Kidney (tissue), 14 donors: Measurements from ENCODE around the gene MARCKSL1. TPM values are rescaled to one million over a fixed set of nuclear protein-coding genes. Genes with fewer than 3 reads are reported as not detected.

ENCODE experiments used
- DNase-seq, 5 donors: peaks; one replicate each; pipeline ENCODE4 v3.0.0-alpha.2; 2013 to 2020
- FAIRE-seq: peaks from 2 replicates; lab custom pipeline; 2012; peaks lifted over from hg19 to GRCh38; lab: Jason Lieb, UNC
- H3K27ac ChIP-seq, 2 donors: one replicate each; pipeline ENCODE4 v1.7.0; 2013; ENCODE audit warnings: low read depth in 2 of 2, low read length in 2 of 2, inconsistent platforms in 1 of 2
- H3K27me3 ChIP-seq: one replicate; pipeline ENCODE4 v1.7.1; 2013; ENCODE audit warnings: low read length, inconsistent platforms; ENCODE audit not compliant: control insufficient read depth, insufficient read depth
- H3K36me3 ChIP-seq, 3 donors: one replicate each; pipeline versions ENCODE4 v1.7.0 to v1.7.1; 2013; ENCODE audit warnings: low read length in 3 of 3, control low read depth in 1 of 3, inconsistent platforms in 1 of 3; ENCODE audit not compliant: insufficient read depth in 3 of 3, control insufficient read depth in 2 of 3
- H3K4me1 ChIP-seq, 3 donors: one replicate each; pipeline versions ENCODE4 v1.7.0 to v1.7.1; 2013; ENCODE audit warnings: low read length in 3 of 3, inconsistent platforms in 1 of 3, low read depth in 1 of 3; ENCODE audit not compliant: control insufficient read depth in 2 of 3, insufficient read depth in 2 of 3
- H3K4me3 ChIP-seq, 3 donors: one replicate each; pipeline versions ENCODE4 v1.7.0 to v1.8.1; 2013; ENCODE audit warnings: low read length in 3 of 3, control low read depth in 1 of 3, inconsistent platforms in 1 of 3
- H3K9ac ChIP-seq, 3 donors: one replicate each; pipeline versions ENCODE4 v1.7.0 to v1.7.1; 2013; ENCODE audit warnings: low read length in 3 of 3, control low read depth in 1 of 3, inconsistent platforms in 1 of 3
- H3K9me3 ChIP-seq, 3 donors: one replicate each; pipeline versions ENCODE4 v1.7.0 to v1.7.1; 2013; ENCODE audit warnings: low read length in 3 of 3, control low read depth in 1 of 3, inconsistent platforms in 1 of 3; ENCODE audit not compliant: control insufficient read depth in 2 of 3, insufficient read depth in 1 of 3
- intact Hi-C: fragments of 100-400 bp; cut with DNase I; formaldehyde crosslinking; loops from one replicate; pipeline ENCODE4 v1.11.1; 2022
- polyA plus RNA-seq: library from polyadenylated mRNA; stranded (reverse); fragments of 350-450 nt; fragmentation: Illumina TruSeq; extraction: RNeasy Lipid Tissue Mini Kit (QIAGEN cat#74804); gene quantifications from one replicate; pipeline ENCODE4 v1.2.3, GENCODE V29; 2014; ENCODE audit warnings: low read depth, low replicate concordance; ENCODE audit not compliant: insufficient read depth
- total RNA-seq: library from RNA; stranded (reverse); fragmentation: NEBNext Ultra II Directional; extraction: Animal tissue kit (Norgen Biotek cat#: 25700); gene quantifications from one replicate; pipeline ENCODE4 v1.2.1, GENCODE V29; 2021
- TF ChIP-seq, protein P1 (sequence below): IDR thresholded peaks from 3 replicates; pipeline ENCODE4 v1.5.1; 2012; ENCODE audit warnings: mild to moderate bottlenecking, moderate library complexity, borderline replicate concordance; ENCODE audit not compliant: insufficient read depth; ENCODE audit errors: extremely low read depth
- donor health status: control.
- donor health status: control.
- donor health status: control.
- donor health status: control.
- donor health status: control.
- donor health status: DM: yes; HTN: yes; CAD: no.
- donor health status: Normal renal cell carcinoma (clear cell type).

The MARCKSL1 gene
- total and polyA plus RNA-seq, 2 donors from 2014 or later = 29.8 to 58.6 TPM

DNA sequence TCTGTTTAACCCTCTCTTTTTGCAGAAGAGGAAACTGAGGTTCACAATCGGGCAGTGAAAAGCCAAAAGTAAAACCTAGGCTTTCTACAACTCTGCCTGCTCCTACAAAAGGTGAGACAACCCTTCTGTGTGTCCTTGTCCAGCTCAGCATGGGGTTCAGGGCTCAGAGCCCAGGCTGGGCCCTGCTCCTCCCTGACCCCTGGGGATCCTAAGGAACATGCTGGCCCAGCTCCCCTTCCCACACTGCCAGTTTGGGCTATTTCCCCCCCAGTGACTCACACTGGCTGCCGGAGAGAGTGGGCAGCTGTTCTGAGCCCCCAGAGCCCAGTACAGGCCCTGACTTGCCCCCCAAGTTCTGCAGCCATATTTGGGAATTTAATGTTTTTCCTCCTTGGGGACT lies 17.4 kb upstream of the MARCKSL1 start:
- FAIRE-seq (no peak), DNase-seq (no peak)
- Histone ChIP-seq H3K27me3 (no peaks in the 10 kb centered on the region), H3K36me3 (no peaks in the 10 kb centered on the region), H3K4me3 (peak overlapping the region in 1 of 3 donors; percentile 67), H3K4me1 (peaks cover 8 to 24% (median 11%) of the 10 kb centered on the region in 3 donors), H3K9me3 (no peaks in the 10 kb centered on the region), H3K27ac (no peak overlapping the region), H3K9ac (peak overlapping the region in 1 of 3 donors; percentile 19)
- intact Hi-C loops = no loop called here
- TF ChIP-seq, protein P1, sequence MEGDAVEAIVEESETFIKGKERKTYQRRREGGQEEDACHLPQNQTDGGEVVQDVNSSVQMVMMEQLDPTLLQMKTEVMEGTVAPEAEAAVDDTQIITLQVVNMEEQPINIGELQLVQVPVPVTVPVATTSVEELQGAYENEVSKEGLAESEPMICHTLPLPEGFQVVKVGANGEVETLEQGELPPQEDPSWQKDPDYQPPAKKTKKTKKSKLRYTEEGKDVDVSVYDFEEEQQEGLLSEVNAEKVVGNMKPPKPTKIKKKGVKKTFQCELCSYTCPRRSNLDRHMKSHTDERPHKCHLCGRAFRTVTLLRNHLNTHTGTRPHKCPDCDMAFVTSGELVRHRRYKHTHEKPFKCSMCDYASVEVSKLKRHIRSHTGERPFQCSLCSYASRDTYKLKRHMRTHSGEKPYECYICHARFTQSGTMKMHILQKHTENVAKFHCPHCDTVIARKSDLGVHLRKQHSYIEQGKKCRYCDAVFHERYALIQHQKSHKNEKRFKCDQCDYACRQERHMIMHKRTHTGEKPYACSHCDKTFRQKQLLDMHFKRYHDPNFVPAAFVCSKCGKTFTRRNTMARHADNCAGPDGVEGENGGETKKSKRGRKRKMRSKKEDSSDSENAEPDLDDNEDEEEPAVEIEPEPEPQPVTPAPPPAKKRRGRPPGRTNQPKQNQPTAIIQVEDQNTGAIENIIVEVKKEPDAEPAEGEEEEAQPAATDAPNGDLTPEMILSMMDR = no peak

DNA sequence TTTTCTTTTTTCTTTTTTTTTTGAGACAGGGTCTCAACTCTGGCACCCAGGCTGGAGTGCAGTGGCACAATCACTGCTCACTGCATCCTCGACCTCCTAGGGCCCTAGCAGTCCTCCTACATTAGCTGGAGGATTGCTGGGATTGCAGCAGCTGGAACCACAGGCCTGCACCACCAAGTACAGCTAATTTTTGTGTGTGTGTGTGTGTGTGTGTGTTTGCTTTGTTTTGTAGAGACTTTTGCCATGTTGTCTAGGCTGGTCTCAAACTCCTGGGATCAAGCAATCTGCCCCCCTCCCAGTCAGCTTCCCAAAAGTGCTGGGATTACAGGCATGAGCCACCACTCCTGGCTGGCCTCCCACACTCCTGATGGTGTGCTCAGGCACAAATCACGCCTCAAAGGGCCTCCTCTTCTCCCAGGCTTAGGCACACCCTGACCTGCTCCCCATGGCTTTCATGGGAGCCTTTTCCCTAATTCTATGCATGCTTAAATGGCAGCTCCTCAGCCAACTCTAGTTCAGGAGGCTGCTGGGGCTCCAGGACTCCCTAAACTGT lies 16.9 kb upstream of the MARCKSL1 start:
- H3K4me1 ChIP-seq = peaks cover 8 to 28% (median 11%) of the 10 kb centered on the region in 3 donors
- peak overlapping the region in 1 of 3 donors; percentile 19 for H3K9ac ChIP-seq
- peak overlapping the region in 2 of 3 donors; percentile 6 to 67 for H3K4me3 ChIP-seq
- DNase-seq = no peak
- H3K36me3 ChIP-seq = no peaks in the 10 kb centered on the region
- TF ChIP-seq, protein P1 = no peak
- no peaks in the 10 kb centered on the region for H3K27me3 ChIP-seq
- intact Hi-C loops = no loop called here
- no peak for FAIRE-seq
- H3K27ac ChIP-seq = no peak overlapping the region
- no peaks in the 10 kb centered on the region for H3K9me3 ChIP-seq

DNA sequence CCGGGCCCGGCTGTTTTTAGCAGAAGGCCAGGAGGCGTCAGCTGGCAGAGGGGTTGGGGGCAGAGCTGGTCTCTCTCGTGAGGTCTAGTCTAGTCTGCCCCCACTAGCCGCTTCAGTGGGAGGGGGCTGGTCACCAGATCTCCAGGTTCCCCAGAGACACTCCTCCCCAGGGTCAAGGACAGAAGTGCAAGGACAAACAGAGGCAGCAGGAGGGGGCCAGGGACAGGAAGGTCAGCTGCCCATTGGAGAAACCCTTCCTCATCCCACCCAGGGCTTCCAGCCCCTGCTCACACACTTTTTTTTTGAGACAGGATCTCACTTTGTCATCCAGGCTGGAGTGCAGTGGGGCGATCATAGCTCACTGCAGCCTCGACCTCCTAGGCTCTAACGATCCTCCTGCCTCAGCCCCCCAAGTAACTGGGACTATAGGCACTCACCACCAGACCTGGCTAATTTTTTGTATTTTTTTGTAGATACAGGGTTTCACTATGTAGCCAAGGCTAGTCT lies 16.3 kb upstream of the MARCKSL1 start:
- H3K9me3 ChIP-seq = no peaks in the 10 kb centered on the region
- no peaks in the 10 kb centered on the region for H3K36me3 ChIP-seq
- H3K4me1 ChIP-seq = peaks cover 8 to 28% (median 11%) of the 10 kb centered on the region in 3 donors
- H3K4me3 ChIP-seq = peak overlapping the region; percentile 7 to 68 (median 67)
- H3K9ac ChIP-seq = peak overlapping the region in 2 of 3 donors; percentile 64 to 76
- peak overlapping the region; percentile 87 to 94 for H3K27ac ChIP-seq
- DNase-seq (peak in 1 of 5 donors; percentile 32), FAIRE-seq (no peak)
- intact Hi-C loops = no loop called here
- no peaks in the 10 kb centered on the region for H3K27me3 ChIP-seq
- TF ChIP-seq, protein P1 = no peak
